ENCODE results near the gene PTP4A2. TPM values are rescaled to one million over a fixed set of nuclear protein-coding genes. Genes with fewer than 3 reads are reported as not detected.

PTP4A2 gene
- total RNA-seq, 2 experiments from 2014 or later = 401 to 507 TPM

DNA sequence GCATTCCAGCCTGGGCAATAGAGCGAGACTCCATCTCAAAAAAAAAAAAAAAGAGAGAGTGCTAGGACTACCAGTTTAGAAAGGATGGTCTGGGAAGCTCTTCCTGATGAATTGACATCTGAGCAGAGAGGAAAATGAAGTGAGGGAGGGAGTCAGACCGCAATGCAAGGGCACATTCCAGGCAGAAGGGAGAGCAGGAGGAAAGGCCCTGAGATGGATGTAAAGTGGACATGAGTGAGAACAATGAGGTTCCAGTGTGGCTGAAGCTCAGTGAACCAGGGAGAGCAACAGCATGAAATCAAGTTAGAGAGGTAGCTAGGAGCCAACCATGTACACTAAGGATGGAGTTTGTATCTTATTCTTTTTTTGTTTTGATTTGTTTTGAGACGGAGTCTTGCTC, 66.5 kb downstream of the PTP4A2 start:
- no peak for DNase-seq
- no peak for ATAC-seq
- Mint-ChIP-seq H3K9me3 (ENCODE audit: low read depth) (peaks cover 3% of the 10 kb centered on the region), H3K27ac (peak overlapping the region; percentile 22), H3K4me1 (peaks cover 25% of the 10 kb centered on the region), H3K4me3 (no peak overlapping the region), H3K36me3 (peaks cover 11% of the 10 kb centered on the region), H3K27me3 (no peaks in the 10 kb centered on the region)
- CTCF ChIA-PET = interaction anchor here (0.8 to 1.8 kb wide), 3 partner anchors 13 to 34 kb away, joined by 3 to 4 read pairs (median 4); no protein-coding TSS in a partner anchor

GRCh38 chr1:31870086-31870736, 68.0 kb downstream of the PTP4A2 start:
- peaks cover 3% of the 10 kb centered on the region for H3K9me3 Mint-ChIP-seq (ENCODE audit: low read depth)
- DNase-seq (no peak), ATAC-seq (no peak)
- CTCF ChIA-PET = interaction anchor here (0.9 to 1.8 kb wide), 3 partner anchors 21 to 35 kb away, joined by 3 to 4 read pairs (median 3); no protein-coding TSS in a partner anchor
- peaks cover 11% of the 10 kb centered on the region for H3K36me3 Mint-ChIP-seq
- H3K4me3 Mint-ChIP-seq = no peak overlapping the region
- no peaks in the 10 kb centered on the region for H3K27me3 Mint-ChIP-seq
- H3K4me1 Mint-ChIP-seq = peaks cover 30% of the 10 kb centered on the region
- no peak overlapping the region for H3K27ac Mint-ChIP-seq

- Mint-ChIP-seq H3K4me3 (no peak overlapping the region), H3K4me1 (peaks cover 30% of the 10 kb centered on the region), H3K9me3 (ENCODE audit: low read depth) (peaks cover 3% of the 10 kb centered on the region), H3K27ac (no peak overlapping the region), H3K27me3 (no peaks in the 10 kb centered on the region), H3K36me3 (peaks cover 11% of the 10 kb centered on the region)
- CTCF ChIA-PET = no interaction called here
- no peak for ATAC-seq
- no peak for DNase-seq
These were observed 68.7 kb downstream of the PTP4A2 start for GRCh38 chr1:31869449-31869848.

DNA sequence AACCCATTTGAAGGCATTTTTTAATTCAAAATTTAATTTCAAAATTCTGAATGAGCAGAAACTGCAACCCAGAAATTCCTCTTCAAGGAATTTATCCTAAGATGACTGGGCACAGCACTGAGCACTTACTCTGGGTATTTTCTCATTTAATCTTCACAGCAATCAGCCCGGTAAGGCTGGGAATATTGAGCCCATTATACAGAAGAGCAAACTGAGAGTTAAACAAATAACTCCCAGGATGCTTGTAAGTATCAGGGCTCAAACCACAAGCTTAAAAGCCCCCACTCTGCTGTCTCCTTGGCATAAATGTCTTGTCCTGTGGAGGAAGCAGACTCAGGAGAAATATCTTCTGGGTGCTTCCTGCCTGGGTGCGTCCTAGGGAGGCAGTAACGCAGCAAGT, 69.3 kb downstream of the PTP4A2 start:
- CTCF ChIA-PET = no interaction called here
- peaks cover 3% of the 10 kb centered on the region for H3K9me3 Mint-ChIP-seq (ENCODE audit: low read depth)
- DNase-seq (no peak), ATAC-seq (no peak)
- H3K4me1 Mint-ChIP-seq = peaks cover 29% of the 10 kb centered on the region
- H3K27ac Mint-ChIP-seq = no peak overlapping the region
- H3K36me3 Mint-ChIP-seq = peaks cover 11% of the 10 kb centered on the region
- H3K27me3 Mint-ChIP-seq = no peaks in the 10 kb centered on the region
- H3K4me3 Mint-ChIP-seq = no peak overlapping the region

DNA sequence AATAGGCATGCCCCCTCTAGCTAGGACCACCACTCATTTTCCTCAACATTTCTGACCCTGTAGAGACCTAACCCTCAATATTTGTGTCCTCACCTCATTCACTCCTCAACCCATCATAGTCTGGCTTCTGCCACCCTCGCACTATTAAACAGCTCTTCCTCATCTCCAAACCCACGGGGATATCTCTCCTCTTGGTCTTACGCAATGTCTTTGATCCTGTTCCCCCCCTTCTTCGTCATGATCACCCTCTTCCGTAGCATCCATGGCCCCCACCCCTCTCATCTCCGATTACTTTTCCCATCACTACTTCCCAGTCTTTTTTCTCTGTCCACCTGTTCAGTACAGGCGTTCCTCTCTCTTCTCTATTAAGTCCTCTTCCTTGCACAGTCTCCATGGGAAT, 70.6 kb downstream of the PTP4A2 start:
- no peak overlapping the region for H3K4me3 Mint-ChIP-seq
- H3K4me1 Mint-ChIP-seq = peaks cover 18% of the 10 kb centered on the region
- no peak overlapping the region for H3K27ac Mint-ChIP-seq
- H3K36me3 Mint-ChIP-seq = peaks cover 4% of the 10 kb centered on the region
- no peak for ATAC-seq
- no peak for DNase-seq
- CTCF ChIA-PET = no interaction called here
- no peaks in the 10 kb centered on the region for H3K27me3 Mint-ChIP-seq
- H3K9me3 Mint-ChIP-seq (ENCODE audit: low read depth) = no peaks in the 10 kb centered on the region

DNA sequence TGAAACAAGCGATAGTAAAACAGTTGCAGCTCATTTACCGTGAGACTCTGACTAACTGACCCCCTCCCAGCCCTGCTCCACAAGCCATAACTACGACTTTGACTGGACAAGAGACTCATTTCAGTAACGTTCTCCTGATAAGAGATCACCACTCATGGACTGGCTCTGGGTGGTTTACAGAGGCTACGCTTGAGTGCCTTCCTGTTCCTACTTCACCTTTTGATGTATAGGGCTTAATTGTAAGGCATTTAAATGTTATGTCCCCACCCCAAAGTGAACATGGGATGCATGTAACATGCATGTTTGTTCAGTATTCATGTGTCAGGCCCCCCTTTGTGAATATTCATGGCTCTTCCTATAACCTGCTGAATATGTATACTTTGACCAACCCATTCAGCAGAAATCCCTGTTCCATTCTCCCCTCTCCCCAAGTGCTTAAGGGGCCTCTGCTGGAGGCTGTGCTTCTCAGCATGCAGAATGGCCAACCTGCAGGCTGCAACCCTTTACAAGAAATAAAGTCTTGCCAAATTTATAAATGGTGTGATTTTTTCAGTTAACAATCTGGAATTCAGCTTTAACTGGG, 71.6 kb downstream of the PTP4A2 start:
- CTCF ChIA-PET = no interaction called here
- peaks cover 12% of the 10 kb centered on the region for H3K4me1 Mint-ChIP-seq
- no peak overlapping the region for H3K4me3 Mint-ChIP-seq
- DNase-seq (no peak), ATAC-seq (peak; percentile 51)
- H3K36me3 Mint-ChIP-seq = peaks cover 1% of the 10 kb centered on the region
- H3K9me3 Mint-ChIP-seq (ENCODE audit: low read depth) = no peaks in the 10 kb centered on the region
- H3K27me3 Mint-ChIP-seq = no peaks in the 10 kb centered on the region
- H3K27ac Mint-ChIP-seq = no peak overlapping the region

- CTCF ChIA-PET = no interaction called here
- no peaks in the 10 kb centered on the region for H3K36me3 Mint-ChIP-seq
- no peaks in the 10 kb centered on the region for H3K27me3 Mint-ChIP-seq
- ATAC-seq (no peak), DNase-seq (no peak)
- no peak overlapping the region for H3K4me3 Mint-ChIP-seq
- H3K27ac Mint-ChIP-seq = no peak overlapping the region
- H3K9me3 Mint-ChIP-seq (ENCODE audit: low read depth) = no peaks in the 10 kb centered on the region
- H3K4me1 Mint-ChIP-seq = peaks cover 10% of the 10 kb centered on the region
These were observed 72.3 kb downstream of the PTP4A2 start for GRCh38 chr1:31865728-31866449.

DNA sequence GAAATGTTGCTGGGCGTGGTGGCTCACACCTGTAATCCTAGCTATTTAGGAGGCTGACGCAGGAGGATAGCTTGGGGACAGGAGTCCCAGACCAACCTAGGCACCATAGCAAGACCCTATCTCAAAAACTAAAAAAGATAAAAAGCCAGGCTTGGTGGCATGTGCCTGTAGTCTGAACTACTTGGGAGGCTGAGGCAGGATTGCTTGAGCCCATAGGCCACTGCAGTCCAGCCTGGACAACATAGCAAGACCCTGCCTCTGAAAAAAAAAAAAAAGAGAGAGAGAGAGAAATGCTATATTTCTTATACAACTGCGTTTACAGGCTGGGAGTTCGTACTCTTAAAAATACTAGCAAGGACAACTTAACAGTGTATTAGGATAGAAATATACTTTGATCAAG, 76.1 kb downstream of the PTP4A2 start:
- Mint-ChIP-seq H3K4me1 (peaks cover 6% of the 10 kb centered on the region), H3K4me3 (no peak overlapping the region), H3K9me3 (ENCODE audit: low read depth) (no peaks in the 10 kb centered on the region), H3K36me3 (no peaks in the 10 kb centered on the region), H3K27me3 (no peaks in the 10 kb centered on the region), H3K27ac (no peak overlapping the region)
- CTCF ChIA-PET = no interaction called here
- ATAC-seq = no peak
- DNase-seq = no peak

DNA sequence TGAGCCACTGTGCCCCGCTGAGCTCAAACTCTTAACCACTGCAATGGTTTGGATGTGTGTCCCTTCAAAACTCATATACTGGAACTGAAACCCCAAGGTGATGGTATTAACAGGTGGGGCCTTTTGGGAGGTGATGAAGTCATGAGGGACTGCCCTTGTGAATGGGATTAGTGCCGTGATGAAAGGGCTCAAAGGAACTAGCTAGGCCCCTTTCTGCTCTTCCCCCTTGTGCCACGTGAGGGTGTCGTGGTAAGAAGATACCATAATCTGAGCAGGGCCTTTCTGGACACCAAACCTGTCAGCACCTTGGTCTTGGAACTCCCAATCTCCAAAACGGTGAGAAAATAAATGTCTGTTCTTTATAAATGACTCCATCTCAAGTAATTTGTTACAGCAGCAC, 76.8 kb downstream of the PTP4A2 start:
- H3K36me3 Mint-ChIP-seq = no peaks in the 10 kb centered on the region
- H3K27ac Mint-ChIP-seq = no peak overlapping the region
- ATAC-seq (no peak), DNase-seq (no peak)
- no peaks in the 10 kb centered on the region for H3K9me3 Mint-ChIP-seq (ENCODE audit: low read depth)
- CTCF ChIA-PET = interaction anchor here (1.0 to 2.3 kb wide), 2 partner anchors 12 to 103 kb away, joined by 3 to 5 read pairs; no protein-coding TSS in a partner anchor
- no peaks in the 10 kb centered on the region for H3K27me3 Mint-ChIP-seq
- no peak overlapping the region for H3K4me3 Mint-ChIP-seq
- peaks cover 1% of the 10 kb centered on the region for H3K4me1 Mint-ChIP-seq

GRCh38 chr1:31860581-31860980, 77.6 kb downstream of the PTP4A2 start:
- DNase-seq = no peak
- no peaks in the 10 kb centered on the region for H3K27me3 Mint-ChIP-seq
- ATAC-seq = no peak
- no peaks in the 10 kb centered on the region for H3K4me1 Mint-ChIP-seq
- H3K4me3 Mint-ChIP-seq = no peak overlapping the region
- H3K36me3 Mint-ChIP-seq = no peaks in the 10 kb centered on the region
- CTCF ChIA-PET = interaction anchor here (1.0 to 2.3 kb wide), 2 partner anchors 11 to 104 kb away, joined by 3 to 5 read pairs; no protein-coding TSS in a partner anchor
- H3K27ac Mint-ChIP-seq = no peak overlapping the region
- H3K9me3 Mint-ChIP-seq (ENCODE audit: low read depth) = no peaks in the 10 kb centered on the region

DNA sequence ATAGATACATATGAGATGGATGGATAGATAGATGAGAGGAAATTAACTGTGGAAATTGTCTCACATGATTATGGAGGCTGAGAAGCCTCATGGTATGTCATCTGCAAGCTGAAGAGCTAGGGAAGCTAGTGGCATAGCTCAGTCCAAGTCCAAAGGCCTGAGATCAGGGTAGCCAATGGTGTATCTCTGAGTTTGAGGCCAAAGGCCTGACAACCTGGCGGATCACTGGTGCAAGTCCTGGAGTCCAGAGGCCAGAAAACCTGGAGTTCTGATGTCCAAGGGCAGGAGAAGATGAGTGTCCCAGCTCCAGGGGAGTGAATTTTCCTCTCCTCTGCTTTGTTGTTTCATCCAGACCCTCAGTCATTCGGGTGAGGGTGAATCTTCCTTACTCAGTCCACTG, 78.4 kb downstream of the PTP4A2 start:
- no peaks in the 10 kb centered on the region for H3K27me3 Mint-ChIP-seq

GRCh38 chr1:31859044-31859443, 79.1 kb downstream of the PTP4A2 start:
- ATAC-seq (no peak), DNase-seq (no peak)
- Mint-ChIP-seq H3K36me3 (no peaks in the 10 kb centered on the region), H3K27ac (no peak overlapping the region), H3K9me3 (ENCODE audit: low read depth) (no peaks in the 10 kb centered on the region), H3K4me3 (no peak overlapping the region), H3K27me3 (no peaks in the 10 kb centered on the region), H3K4me1 (no peaks in the 10 kb centered on the region)
- CTCF ChIA-PET = interaction anchor here (0.8 to 1.5 kb wide), 2 partner anchors 13 to 99 kb away, joined by 3 to 4 read pairs; no protein-coding TSS in a partner anchor

More for the DNA sequence above, 78.4 kb downstream of the PTP4A2 start:
- H3K27ac Mint-ChIP-seq = no peak overlapping the region
- H3K4me3 Mint-ChIP-seq = no peak overlapping the region
- DNase-seq = no peak
- CTCF ChIA-PET = interaction anchor here (0.8 to 2.3 kb wide), 3 partner anchors 13 to 104 kb away, joined by 3 to 5 read pairs (median 4); no protein-coding TSS in a partner anchor
- H3K9me3 Mint-ChIP-seq (ENCODE audit: low read depth) = no peaks in the 10 kb centered on the region
- no peaks in the 10 kb centered on the region for H3K36me3 Mint-ChIP-seq
- no peaks in the 10 kb centered on the region for H3K4me1 Mint-ChIP-seq
- ATAC-seq = no peak

- DNase-seq = no peak
- Mint-ChIP-seq H3K9me3 (ENCODE audit: low read depth) (no peaks in the 10 kb centered on the region), H3K27me3 (no peaks in the 10 kb centered on the region), H3K27ac (no peak overlapping the region), H3K4me1 (no peaks in the 10 kb centered on the region), H3K4me3 (no peak overlapping the region), H3K36me3 (no peaks in the 10 kb centered on the region)
- no peak for ATAC-seq
- CTCF ChIA-PET = no interaction called here
These were observed 80.3 kb downstream of the PTP4A2 start for GRCh38 chr1:31857863-31858262.

All from activated CD8-positive, alpha-beta memory T cell treated with anti-CD3 and anti-CD28 coated beads, Interleukin-2, amount 10 ng/mL, durations not matched to agents 7 days and 5 days (primary cell).